ENCODE results near the gene PYGM.

The PYGM gene

DNA sequence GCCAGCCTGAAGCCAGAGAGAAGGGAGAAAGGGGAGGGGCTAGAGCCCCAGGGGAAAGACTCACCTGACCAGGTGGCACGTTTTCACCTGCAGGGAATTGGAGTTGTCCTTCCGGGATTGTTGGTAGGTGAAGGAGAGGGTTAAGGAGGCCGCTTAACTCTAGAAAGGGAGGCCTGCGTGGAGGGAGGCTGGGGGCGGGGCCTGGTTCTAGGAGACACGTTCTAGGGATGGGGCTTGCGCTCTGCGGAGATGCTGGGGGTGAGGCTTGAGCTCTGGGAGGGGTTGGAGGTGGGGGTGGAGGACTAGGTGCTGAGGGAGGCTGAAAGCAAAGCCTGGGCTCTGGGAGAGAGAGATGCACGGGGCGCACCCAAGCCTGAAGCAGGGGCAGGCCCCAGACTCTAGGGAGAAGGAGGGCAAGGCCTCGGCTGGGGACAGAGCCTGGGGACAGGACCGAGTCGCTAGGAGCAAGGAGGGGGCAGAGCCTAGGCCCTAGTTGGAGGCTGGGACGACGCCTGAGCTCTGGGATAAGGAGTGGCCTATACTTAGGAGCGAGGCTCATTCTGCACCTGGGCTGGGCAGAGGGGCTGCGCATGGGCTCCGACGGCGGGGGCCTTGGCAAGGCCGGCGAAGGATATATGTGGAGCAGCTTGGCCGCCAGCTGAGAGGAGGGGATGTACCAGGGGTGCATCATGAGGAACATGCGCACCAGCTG is 18.2 kb downstream of the PYGM start:
- no peak for DNase-seq (ENCODE audit: low read depth)
- TF ChIP-seq, protein P1, sequence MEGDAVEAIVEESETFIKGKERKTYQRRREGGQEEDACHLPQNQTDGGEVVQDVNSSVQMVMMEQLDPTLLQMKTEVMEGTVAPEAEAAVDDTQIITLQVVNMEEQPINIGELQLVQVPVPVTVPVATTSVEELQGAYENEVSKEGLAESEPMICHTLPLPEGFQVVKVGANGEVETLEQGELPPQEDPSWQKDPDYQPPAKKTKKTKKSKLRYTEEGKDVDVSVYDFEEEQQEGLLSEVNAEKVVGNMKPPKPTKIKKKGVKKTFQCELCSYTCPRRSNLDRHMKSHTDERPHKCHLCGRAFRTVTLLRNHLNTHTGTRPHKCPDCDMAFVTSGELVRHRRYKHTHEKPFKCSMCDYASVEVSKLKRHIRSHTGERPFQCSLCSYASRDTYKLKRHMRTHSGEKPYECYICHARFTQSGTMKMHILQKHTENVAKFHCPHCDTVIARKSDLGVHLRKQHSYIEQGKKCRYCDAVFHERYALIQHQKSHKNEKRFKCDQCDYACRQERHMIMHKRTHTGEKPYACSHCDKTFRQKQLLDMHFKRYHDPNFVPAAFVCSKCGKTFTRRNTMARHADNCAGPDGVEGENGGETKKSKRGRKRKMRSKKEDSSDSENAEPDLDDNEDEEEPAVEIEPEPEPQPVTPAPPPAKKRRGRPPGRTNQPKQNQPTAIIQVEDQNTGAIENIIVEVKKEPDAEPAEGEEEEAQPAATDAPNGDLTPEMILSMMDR (conservative IDR thresholded peaks at IDR 0.05; ENCODE audit: low read depth, low read length) = no peak
- no peak overlapping the region for H3K4me3 ChIP-seq (ENCODE audit: low read length)

DNA sequence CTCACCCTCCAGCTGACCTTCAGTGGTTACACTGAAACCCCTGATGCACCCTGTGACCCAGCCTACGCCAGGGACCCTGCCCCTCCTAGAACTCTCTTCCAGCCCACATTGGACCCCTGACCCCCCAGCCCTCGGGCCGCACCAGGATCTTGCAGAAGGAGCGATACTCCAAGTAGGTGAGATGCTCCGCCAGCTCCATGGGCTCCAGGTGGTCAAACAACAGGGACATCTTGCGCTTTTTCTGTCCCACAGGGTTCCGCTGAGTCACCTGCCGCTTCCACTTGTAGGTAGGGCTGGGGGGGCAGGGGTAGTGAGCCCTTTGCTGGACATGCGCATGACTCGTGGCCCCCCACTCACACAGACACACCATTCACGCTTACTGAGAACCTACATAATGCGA is 19.9 kb downstream of the PYGM start:
- H3K4me3 ChIP-seq (ENCODE audit: low read length) = no peak overlapping the region
- TF ChIP-seq, protein P1 (conservative IDR thresholded peaks at IDR 0.05; ENCODE audit: low read depth, low read length) = no peak
- DNase-seq (ENCODE audit: low read depth) = no peak

DNA sequence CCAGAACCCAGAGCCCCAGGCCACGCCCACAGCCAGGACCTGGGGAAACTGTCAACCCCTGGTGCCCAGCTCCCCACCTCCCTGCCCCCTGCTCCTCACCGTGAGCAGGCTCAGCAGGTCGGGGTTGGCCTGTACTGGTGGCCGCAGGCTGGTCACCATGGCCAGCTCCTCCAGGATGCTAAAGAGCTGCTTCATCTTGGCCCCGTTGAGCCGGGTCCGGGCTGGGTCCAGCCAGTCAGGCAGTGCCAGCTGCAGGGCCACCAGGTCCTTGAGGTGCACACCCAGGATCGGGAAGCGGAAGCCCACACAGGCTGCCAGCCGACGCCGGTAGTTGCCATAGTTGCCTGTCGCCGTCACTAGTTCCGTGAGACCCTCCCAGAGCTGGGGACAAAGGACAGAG is 23.1 kb downstream of the PYGM start:
- DNase-seq (ENCODE audit: low read depth) = no peak
- TF ChIP-seq, protein P1 (conservative IDR thresholded peaks at IDR 0.05; ENCODE audit: low read depth, low read length) = no peak
- H3K4me3 ChIP-seq (ENCODE audit: low read length) = no peak overlapping the region

DNA sequence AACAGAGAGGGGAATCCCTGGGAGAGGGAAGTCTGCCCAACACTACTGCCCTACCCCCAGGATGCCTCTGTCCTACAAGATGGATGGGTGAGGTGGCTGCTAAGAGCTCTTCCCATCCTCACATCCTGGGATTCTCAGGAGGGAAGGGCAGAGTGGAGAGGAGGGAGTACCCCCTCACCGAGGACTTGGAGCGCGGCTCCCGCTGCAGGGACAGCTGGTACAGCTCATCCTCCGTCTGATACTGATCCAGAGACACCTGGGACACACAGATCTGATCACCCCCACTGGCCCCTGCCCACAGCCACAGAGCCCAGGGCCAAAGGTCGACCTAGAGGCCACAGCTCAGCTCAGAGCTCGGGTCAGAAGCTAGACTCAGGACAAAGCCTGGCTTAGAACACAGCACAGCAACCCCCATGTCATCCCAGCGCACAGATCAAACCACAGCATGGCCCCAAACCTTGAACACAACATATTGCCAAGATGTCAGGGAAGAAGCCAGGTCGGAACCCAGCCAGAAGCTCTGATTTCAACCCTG is 24.0 kb downstream of the PYGM start:
- H3K4me3 ChIP-seq (ENCODE audit: low read length) = no peak overlapping the region
- TF ChIP-seq, protein P1 (conservative IDR thresholded peaks at IDR 0.05; ENCODE audit: low read depth, low read length) = no peak
- DNase-seq (ENCODE audit: low read depth) = no peak

DNA sequence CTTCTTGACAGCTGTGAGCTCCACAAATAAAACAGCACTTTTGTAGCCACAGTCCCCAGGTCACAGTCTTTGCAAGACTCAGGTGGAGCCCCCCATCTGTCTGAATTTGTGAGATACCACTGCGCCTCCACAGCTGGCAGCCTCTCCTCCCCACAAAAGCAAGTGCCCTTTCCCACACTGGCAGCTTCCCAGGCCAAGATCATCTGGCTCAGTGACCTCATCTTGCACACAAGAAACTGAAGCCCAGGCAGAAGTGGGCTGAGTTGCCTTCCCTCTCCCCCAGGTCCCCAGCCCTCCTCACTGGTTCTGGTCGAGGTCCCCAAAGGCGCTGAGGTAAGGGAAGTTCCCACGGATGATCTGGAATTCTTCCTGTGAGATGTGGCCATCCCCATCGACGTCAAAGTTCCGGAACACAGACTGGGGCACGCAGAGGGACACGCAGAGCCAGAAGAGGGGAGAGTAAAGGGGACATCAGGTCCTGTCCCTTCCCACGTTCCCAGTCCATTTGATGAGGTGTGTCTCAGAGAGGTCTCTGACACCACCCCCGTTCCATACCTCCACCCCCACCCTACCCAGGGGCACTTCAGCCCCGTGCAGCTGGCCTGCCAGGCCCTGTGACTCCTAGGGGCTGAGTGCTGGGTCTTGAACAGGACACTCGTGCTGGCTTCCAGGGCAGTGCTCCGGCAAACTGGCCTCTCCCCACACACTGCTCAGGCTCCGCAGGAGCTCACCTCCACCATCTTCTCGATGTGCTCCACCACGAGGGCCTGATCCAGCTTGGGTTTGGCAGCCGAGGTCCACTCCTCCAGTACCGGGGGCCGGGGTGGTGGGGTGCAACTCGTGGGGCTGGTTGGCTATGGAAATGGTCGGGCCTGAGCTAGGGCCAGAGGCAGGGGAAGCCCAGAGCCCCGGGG is 24.7 kb downstream of the PYGM start:
- H3K4me3 ChIP-seq (ENCODE audit: low read length) = no peak overlapping the region
- TF ChIP-seq, protein P1 (conservative IDR thresholded peaks at IDR 0.05; ENCODE audit: low read depth, low read length) = no peak
- DNase-seq (ENCODE audit: low read depth) = no peak

DNA sequence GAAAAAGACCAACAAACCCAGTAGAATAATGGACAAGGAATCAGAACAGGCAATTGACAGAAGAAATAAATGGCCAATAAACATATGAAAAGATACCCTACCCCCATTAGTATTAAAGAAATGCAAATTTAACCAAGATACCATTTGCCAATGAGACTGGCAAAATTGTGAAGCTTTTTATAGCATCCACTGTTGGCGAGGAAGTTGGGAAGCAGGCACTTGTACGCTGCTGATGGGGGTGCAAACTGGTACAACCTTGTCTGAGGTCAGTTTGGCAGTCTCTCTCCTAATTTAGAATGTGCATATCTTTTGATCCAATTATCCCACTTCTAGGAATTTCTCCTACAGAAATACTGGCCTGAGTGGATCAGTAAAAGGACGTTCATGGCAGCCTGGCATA is 28.2 kb downstream of the PYGM start:
- H3K4me3 ChIP-seq (ENCODE audit: low read length) = no peak overlapping the region
- no peak for DNase-seq (ENCODE audit: low read depth)
- TF ChIP-seq, protein P1 (conservative IDR thresholded peaks at IDR 0.05; ENCODE audit: low read depth, low read length) = no peak

All from retinal pigment epithelial cell (primary cell).